ENCODE results near the gene AXIN1.
"Not testable (repeated sequence)": the region's sequence is repeated elsewhere in the genome, so short reads cannot be mapped to it uniquely, and the experiment has no call there.

The AXIN1 gene

DNA sequence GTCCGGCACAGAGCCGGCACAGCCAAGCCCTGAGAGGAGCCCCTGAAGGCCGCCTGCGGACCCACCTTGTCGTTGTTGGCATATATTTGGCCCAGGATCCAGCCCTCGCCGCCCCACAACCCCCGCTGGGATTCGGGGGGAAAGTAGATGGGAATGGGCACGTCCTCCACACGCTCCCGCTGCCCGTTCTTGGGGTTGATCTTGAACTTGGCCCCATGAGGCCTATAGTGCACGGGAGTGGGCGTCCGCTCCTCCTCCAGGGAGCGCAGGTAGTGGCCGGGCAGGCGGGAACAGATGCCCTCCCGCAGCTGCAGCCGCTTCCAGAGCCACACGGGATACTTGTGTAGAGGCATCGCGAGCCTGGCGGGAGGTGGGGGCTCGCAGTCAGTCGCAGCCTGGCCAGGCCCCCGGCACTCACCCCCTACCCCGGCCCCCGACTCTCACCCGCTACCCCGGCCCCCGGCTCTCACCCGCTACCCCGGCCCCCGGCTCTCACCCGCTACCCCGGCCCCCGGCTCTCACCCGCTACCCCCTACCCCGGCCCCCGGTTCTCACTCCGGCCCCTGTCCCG is 17.4 kb upstream of the AXIN1 start:
- no peak for DNase-seq

DNA sequence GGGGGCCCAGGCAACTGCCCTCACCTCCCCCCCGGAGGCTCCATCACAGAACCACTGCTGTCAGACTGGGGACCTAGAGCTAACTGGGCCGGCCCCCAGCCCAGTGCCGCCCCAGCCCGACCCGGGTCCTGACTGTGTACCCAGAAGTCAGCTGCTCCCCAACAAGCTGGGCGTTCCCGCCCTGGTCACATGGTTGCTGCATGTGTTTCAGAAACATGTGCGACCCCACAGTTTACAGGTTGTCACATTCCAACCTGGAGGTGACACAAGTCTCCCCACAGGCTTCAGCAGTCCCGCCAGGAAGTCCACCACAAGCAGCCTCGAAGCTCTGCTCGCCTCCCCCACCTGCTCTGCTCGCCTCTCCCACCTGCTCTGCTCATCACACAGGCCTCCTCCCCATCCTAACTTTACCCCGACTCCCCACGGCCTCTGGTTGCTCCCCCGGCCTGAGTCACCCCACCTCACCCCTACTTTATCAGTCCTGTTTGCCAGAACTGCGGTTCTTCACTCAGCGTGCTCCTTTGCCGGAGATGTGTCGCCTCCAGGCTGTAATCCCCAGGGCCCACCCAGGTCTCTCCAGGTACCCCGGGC is 16.8 kb upstream of the AXIN1 start:
- no peak for DNase-seq

DNA sequence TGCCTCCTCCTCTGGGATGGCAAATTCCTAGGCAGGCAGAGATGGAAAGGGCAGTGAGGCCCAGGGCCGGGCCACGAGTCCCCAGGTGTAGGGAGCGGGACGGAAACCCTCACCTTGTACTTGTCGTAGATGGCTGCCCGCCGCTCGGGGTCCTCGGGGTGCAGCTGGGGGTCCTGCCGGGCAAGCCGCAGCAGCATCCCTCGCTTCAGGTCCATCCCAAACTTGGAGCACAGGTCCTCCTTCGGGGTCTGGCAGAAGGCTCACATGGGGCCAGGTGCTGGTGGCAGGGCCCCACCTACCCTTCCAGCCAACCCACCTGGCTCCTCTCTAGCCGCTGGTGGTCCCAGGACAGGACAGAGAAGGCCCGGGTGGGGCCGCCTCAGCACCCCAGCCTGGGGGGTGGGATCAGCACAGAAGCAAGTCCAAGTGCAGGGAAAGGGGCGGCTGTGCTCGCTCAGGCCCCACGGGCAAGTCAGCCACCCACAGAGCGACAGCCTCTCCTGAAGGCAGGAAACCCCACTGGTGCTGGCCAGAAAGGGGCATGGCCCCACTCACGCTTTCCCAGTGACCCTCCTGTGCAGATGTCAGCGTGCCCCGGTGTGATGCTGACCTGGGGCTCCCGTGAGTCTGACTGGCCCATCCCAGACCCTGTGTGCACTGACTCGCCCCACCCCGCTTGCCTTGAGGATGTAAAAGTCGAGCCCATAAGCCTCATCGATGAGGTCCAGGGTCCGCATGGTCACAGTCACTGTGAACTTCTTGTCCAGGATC is 16.1 kb upstream of the AXIN1 start:
- DNase-seq: no peak

DNA sequence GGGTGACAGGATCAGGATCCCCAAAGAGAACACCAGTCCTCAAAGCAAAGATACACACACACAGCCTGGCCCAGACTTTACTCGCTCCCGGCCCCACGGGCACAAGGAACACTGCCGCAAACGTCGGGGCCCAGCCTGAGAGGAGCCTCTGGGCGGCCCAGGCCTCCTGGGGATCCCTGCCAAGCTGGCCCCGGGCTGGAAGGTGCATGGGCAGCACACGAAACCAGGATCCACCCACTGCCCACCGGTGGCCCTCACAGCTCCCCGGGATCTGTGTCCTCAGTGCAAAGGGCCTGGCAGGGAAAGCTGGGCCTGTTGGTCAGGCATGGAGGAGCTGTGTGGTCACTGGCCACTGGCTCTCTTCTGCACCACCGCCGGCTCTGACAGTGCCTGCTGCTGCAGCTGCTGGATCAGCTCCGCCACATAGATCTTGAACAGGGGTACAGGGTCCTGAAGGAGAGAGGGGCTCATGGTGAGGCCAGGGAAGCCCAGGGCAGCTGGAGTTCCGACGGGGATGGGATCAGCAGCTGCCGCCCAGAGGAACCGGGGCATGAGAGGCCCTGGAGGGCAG is 14.9 kb upstream of the AXIN1 start:
- no peak for DNase-seq

- DNase-seq: no peak
Observed at GRCh38 chr16:366476-366875, 14.0 kb upstream of the AXIN1 start.

DNA sequence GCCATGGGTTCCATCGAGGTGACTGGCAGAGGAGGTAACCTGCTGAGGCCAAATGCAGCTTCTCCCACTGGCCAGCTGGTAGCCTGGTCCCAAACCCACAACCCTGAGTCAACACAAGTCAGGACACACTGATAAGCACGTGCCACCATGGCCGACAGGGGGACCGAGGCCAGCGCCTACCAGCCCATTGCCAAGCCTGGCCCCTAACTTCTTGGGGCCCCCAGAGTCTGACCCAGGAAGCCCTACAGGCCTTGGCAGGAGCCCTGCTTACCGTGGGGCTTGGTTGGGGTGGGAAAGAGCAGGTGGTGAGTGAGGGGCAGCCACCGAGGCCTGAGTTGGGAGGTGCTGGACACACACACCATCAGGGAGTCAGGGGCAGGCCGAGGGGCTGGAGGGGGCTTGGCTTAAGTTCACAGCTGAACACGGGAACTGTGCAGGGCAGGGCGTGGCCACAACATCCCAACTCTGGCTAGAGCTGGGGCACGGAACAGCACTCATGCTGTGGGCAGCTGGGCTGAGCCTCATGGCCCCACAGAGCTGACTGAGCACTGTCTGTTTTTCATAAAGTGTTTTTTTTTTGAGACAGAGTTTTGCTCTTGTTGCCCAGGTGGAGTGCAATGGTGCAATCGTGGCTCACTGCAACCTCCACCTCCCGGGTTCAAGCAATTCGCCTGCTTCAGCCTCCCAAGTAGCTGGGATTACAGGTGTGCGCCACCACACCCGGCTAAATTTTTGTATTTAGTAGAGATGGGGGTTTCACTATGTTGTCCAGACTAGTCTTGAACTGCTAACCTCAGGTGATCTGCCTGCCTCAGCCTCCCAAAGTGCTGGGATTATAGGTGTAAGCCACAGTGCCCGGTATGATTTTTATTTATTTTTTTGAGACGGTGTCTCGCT is 12.3 kb upstream of the AXIN1 start:
- DNase-seq: no peak

DNA sequence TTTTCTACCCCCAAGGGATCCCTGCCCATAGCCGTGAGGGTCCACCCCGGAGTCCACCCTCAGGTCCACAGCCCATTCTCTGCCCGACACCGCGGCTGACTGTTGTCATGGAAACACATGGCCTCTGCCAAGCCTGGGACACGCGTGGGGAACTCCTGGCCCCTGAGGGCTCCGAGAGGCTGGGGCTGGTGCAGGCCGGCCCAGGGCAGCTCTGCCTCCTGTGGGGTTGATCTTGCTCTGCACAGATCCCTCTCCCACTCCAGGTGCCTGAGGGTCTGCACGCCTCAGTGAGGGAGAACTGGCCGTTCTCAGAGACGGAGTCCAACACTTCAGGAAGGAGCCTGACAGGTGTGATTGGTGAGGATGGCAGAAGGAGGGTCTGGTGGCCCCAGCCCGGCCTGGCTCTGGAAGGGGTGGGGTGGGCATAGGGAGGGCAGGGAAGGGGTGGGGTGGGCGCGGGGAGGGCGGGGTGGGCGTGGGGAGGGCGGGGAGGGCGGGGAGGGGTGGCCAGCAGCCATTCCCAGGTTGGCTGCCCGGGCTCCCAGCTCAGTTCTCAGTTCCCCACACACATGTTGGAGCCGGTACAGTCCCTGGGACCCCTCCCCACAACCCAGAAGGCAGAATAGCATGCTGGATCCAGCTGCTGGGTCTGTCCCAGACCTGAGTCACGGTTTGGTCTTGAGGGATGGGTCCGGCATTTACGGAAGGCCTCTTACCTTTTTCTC is 11.4 kb upstream of the AXIN1 start:
- no peak for DNase-seq

- DNase-seq: no peak
Observed at GRCh38 chr16:363110-363765, 10.7 kb upstream of the AXIN1 start.

DNA sequence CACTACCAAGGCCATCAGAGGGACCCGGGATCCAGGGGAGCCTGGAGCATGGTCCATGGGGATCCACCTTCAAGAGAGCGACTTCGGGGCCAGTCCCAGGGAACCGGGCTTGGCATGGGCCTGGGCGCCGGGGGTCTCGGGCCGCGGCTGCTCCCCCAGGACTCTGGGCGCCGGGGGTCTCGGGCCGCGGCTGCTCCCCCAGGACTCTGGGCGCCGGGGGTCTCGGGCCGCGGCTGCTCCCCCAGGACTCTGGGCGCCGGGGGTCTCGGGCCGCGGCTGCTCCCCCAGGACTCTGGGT is 10.1 kb upstream of the AXIN1 start:
- not testable (repeated sequence) for DNase-seq

- peak; percentile 80 for DNase-seq
Observed at GRCh38 chr16:361872-362701, 9.6 kb upstream of the AXIN1 start.

DNA sequence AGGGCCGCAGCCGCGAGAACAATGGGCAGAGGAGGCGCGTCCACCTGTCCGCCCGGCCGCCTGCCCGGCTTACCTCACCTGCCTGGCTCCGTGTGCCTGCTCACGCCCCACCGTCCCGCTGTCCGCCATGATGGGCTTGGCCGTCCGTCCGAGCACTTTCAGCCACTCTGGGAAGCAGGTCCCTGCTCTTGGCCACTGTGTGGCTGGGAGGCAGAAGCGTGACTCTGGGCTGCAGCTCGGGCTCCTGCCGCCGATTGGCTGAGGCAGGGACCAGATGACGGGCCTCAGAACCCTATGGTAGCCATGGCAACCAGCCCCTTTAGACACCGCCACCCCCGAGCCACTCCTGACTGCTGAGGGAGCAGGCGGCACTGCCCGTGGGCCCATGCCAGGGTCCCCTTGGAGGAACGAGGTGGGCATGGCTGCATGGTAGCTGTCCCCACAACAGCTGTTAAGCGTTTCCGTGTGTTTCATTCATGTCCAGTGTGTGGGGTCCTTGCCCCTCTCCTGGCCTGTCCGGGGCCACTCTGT is 8.9 kb upstream of the AXIN1 start:
- no peak for DNase-seq

- DNase-seq: no peak
Observed at GRCh38 chr16:360698-361336, 8.3 kb upstream of the AXIN1 start.

GRCh38 chr16:359871-360697 is 7.6 kb upstream of the AXIN1 start:
- DNase-seq: no peak

GRCh38 chr16:359067-359763 is 6.7 kb upstream of the AXIN1 start:
- DNase-seq: no peak

- no peak for DNase-seq
Observed at GRCh38 chr16:356741-357140, 4.2 kb upstream of the AXIN1 start.

- DNase-seq: peak; percentile 71
Observed at GRCh38 chr16:354971-355461, 2.5 kb upstream of the AXIN1 start.

DNA sequence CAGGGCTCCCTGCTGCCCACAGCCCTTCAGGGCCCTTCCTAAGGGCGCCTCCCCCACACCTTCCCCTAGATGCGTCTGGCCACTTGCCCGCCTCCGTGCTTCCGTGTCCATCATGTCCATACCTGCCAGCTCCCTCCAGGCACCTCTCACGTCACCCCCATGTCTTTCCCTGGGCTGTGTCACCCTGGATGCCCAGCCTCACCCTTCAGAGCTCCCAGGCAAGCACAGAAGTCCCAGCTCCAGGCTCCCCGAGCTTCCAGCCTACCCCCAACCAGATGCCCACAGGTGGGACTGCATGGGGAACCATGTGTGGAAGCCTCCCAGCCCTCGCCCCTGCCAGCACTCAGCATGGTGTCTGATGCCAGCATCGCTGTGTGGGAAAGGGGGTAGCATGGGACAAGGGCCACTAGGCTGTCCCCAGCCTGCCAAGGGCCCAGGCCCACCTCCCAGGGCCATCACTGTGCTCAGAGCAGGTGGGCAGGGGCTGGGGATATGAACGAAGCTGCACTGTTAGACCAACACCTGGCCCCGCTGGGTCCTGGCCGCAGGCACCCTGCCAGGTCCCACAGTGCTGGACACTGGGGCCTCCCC is 1.9 kb upstream of the AXIN1 start:
- no peak for DNase-seq
